DOHH2 (cell line): ENCODE measurements around the gene USPL1.

ENCODE experiments used
- H3F3A ChIP-seq: fragments of 200-600 bp; sonication (generic), shearing (Covaris generic); 2 replicates; pipeline ENCODE4 v1.6.0; 2016; ENCODE audit warnings: antibody characterized with exemption, mild to moderate bottlenecking; ENCODE audit not compliant: control insufficient read depth, insufficient read depth
- H3K27ac ChIP-seq: fragments of 200-600 bp; sonication (generic); 2 replicates; pipeline ENCODE4 v1.5.1; 2014; ENCODE audit warnings: low read depth, mild to moderate bottlenecking, low read length, moderate library complexity
- H3K27me3 ChIP-seq: fragments of 200-600 bp; sonication (generic); 2 replicates; pipeline ENCODE4 v1.6.1; 2014; ENCODE audit warnings: mild to moderate bottlenecking, low read length, mixed read lengths; ENCODE audit not compliant: control insufficient read depth
- H3K36me3 ChIP-seq: fragments of 200-600 bp; sonication (generic); 2 replicates; pipeline ENCODE4 v1.6.1; 2014; ENCODE audit warnings: mild to moderate bottlenecking, low read length, moderate library complexity, mixed read lengths; ENCODE audit not compliant: control insufficient read depth
- H3K4me1 ChIP-seq: fragments of 200-600 bp; sonication (generic); 2 replicates; pipeline ENCODE4 v1.6.1; 2014; ENCODE audit warnings: mild to moderate bottlenecking, low read length, mixed read lengths; ENCODE audit not compliant: control insufficient read depth
- H3K4me2 ChIP-seq: fragments of 200-600 bp; sonication (generic); 2 replicates; pipeline ENCODE4 v1.6.0; 2014; ENCODE audit warnings: mild to moderate bottlenecking, low read length, moderate library complexity
- H3K4me3 ChIP-seq: fragments of 200-600 bp; sonication (generic); 2 replicates; pipeline ENCODE4 v1.5.1; 2014; ENCODE audit warnings: mild to moderate bottlenecking, low read length, mixed read lengths
- H3K79me2 ChIP-seq: fragments of 200-600 bp; sonication (generic); 2 replicates; pipeline ENCODE4 v1.6.1; 2014; ENCODE audit warnings: mild to moderate bottlenecking, low read length, mixed read lengths; ENCODE audit not compliant: control insufficient read depth
- H3K9me2 ChIP-seq: fragments of 200-600 bp; sonication (generic); replicated peaks from 2 replicates; pipeline ENCODE4 v1.6.1; 2014; ENCODE audit warnings: mild to moderate bottlenecking, low read length, mixed read lengths; ENCODE audit not compliant: control insufficient read depth
- H3K9me3 ChIP-seq: fragments of 200-600 bp; sonication (generic); 2 replicates; pipeline ENCODE4 v1.6.1; 2014; ENCODE audit warnings: antibody characterized with exemption, low read length, mixed read lengths; ENCODE audit not compliant: control insufficient read depth, insufficient read depth
- H4K20me1 ChIP-seq: fragments of 200-600 bp; sonication (generic); 2 replicates; pipeline ENCODE4 v1.6.0; 2014; ENCODE audit warnings: low read depth, mild to moderate bottlenecking, antibody characterized with exemption, low read length, moderate library complexity; ENCODE audit not compliant: control insufficient read depth, insufficient read depth
- EZH2phosphoT487 ChIP-seq: fragments of 200-600 bp; sonication (generic); IDR thresholded peaks from 2 replicates; pipeline ENCODE4 v1.6.1; 2017; ENCODE audit warnings: borderline replicate concordance, mild to moderate bottlenecking, antibody characterized with exemption, low read length, moderate library complexity, mixed read lengths
- TF ChIP-seq, protein P1 (sequence below): fragments of 200-600 bp; sonication (generic); IDR thresholded peaks from one replicate; pipeline ENCODE4 v1.5.1; 2014; ENCODE audit warnings: antibody characterized with exemption, mild to moderate bottlenecking, low read depth, low read length; ENCODE audit not compliant: poor library complexity, severe bottlenecking

Gene USPL1

DNA sequence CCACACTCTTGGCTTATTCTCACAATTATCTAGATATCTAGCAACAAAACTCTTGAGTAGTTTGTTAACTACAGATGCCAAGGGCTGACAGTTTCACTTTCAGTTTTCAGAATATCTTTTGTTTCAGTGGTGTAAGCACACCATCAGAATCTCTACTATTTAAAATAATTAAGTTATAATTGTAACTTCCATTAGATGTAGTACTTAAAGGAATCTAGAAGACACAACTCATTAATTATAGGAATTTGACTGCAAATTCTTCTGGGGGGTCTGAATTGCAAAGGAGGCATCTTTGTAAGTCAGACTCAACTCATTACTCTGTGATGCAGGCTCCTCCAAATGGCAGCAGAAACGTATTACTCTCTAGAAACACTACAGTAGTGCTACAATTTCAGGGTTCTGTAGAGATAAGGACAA, 44.9 kb upstream of the USPL1 start:
- H4K20me1 ChIP-seq, result no peaks in the 10 kb centered on the region
- peak overlapping the region; percentile 61 for H3K4me2 ChIP-seq
- no peaks in the 10 kb centered on the region for H3K9me3 ChIP-seq
- TF ChIP-seq EZH2phosphoT487, result no peak
- TF ChIP-seq, protein P1, sequence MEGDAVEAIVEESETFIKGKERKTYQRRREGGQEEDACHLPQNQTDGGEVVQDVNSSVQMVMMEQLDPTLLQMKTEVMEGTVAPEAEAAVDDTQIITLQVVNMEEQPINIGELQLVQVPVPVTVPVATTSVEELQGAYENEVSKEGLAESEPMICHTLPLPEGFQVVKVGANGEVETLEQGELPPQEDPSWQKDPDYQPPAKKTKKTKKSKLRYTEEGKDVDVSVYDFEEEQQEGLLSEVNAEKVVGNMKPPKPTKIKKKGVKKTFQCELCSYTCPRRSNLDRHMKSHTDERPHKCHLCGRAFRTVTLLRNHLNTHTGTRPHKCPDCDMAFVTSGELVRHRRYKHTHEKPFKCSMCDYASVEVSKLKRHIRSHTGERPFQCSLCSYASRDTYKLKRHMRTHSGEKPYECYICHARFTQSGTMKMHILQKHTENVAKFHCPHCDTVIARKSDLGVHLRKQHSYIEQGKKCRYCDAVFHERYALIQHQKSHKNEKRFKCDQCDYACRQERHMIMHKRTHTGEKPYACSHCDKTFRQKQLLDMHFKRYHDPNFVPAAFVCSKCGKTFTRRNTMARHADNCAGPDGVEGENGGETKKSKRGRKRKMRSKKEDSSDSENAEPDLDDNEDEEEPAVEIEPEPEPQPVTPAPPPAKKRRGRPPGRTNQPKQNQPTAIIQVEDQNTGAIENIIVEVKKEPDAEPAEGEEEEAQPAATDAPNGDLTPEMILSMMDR, result peak; percentile 54
- peak overlapping the region; percentile 55 for H3K4me3 ChIP-seq
- H3K9me2 ChIP-seq, result no peaks in the 10 kb centered on the region
- H3F3A ChIP-seq, result peaks cover 2% of the 10 kb centered on the region; the same call in 1 of the 2 replicates
- H3K79me2 ChIP-seq, result no peaks in the 10 kb centered on the region
- no peak overlapping the region for H3K27ac ChIP-seq
- H3K4me1 ChIP-seq, result peaks cover 43% of the 10 kb centered on the region
- no peaks in the 10 kb centered on the region for H3K36me3 ChIP-seq
- no peaks in the 10 kb centered on the region for H3K27me3 ChIP-seq

DNA sequence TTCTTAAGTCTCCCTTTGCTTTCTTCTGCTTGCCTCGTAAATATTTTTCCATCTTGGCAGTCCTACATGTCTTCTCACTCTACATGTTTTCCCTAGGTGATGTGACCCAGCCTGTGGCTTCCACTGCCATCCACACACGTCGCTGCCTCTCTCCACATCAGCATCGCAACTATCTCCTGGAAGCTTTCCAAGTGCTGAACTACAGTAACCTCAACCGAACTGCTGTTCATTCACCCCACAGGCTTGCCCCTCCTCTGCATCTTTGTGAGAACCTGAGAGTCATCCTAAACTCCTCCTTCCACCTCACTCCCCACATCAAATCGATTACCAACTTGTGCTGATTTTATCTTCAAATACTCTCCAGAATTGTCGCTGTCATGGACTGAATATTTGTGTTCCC, 41.2 kb upstream of the USPL1 start:
- TF ChIP-seq, protein P1, result no peak
- no peak for TF ChIP-seq EZH2phosphoT487
- Histone ChIP-seq H3K27ac (no peak overlapping the region), H3K27me3 (no peaks in the 10 kb centered on the region), H3K79me2 (no peaks in the 10 kb centered on the region), H4K20me1 (no peaks in the 10 kb centered on the region), H3K9me3 (no peaks in the 10 kb centered on the region), H3K36me3 (no peaks in the 10 kb centered on the region), H3K4me2 (no peak overlapping the region), H3K4me3 (no peak overlapping the region), H3F3A (no peaks in the 10 kb centered on the region; the same call in 1 of the 2 replicates), H3K9me2 (no peaks in the 10 kb centered on the region), H3K4me1 (peaks cover 14% of the 10 kb centered on the region)

DNA sequence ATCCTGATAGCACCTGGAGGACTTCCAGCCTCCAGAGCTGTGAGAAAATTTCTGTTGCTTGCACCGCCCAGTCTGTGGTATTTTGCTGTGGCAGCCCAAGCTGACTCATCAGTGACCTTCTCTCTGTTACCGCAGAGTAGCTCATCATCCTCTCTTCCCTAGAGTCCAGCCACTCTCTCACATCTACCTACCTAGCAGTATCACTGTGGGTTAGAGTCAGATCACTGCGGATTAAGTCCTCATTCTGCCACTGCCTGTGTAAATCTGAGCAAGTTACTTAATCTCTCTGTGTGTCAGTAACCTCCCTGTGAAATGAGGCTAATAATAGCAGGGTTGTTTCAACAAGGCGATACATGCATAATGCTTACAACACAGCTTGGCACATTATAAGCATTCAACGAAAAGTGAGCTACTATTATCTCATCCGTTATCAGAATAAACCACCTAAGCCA, 40.3 kb upstream of the USPL1 start:
- Histone ChIP-seq H3K79me2 (no peaks in the 10 kb centered on the region), H3K4me2 (no peak overlapping the region), H4K20me1 (no peaks in the 10 kb centered on the region), H3K27me3 (no peaks in the 10 kb centered on the region), H3K9me2 (no peaks in the 10 kb centered on the region), H3K36me3 (no peaks in the 10 kb centered on the region), H3F3A (no peaks in the 10 kb centered on the region; the same call in 1 of the 2 replicates), H3K27ac (no peak overlapping the region), H3K4me1 (peaks cover 11% of the 10 kb centered on the region), H3K9me3 (no peaks in the 10 kb centered on the region), H3K4me3 (no peak overlapping the region)
- no peak for TF ChIP-seq EZH2phosphoT487
- TF ChIP-seq, protein P1, result no peak
